Tongue (tissue), 2 donors: ENCODE data around the gene NKX1-1. TPM values are rescaled to one million over a fixed set of nuclear protein-coding genes. Genes with fewer than 3 reads are reported as not detected.
A peak's percentile ranks its signal among the peaks of the same experiment; 100 is the strongest.

Experiments
- DNase-seq: peaks from one replicate; pipeline ENCODE4 v3.0.0-alpha.2; 2015
- total RNA-seq: library from RNA; depleted of rRNA; stranded (reverse); fragments of >200 nt; gene quantifications from one replicate; pipeline ENCODE4 v1.2.3, GENCODE V29; 2014

NKX1-1 gene
- total RNA-seq, 1 donor from 2014 or later, result not detected

GRCh38 chr4:1385373-1386340 is 20.6 kb downstream of the NKX1-1 start:
- no peak for DNase-seq

DNA sequence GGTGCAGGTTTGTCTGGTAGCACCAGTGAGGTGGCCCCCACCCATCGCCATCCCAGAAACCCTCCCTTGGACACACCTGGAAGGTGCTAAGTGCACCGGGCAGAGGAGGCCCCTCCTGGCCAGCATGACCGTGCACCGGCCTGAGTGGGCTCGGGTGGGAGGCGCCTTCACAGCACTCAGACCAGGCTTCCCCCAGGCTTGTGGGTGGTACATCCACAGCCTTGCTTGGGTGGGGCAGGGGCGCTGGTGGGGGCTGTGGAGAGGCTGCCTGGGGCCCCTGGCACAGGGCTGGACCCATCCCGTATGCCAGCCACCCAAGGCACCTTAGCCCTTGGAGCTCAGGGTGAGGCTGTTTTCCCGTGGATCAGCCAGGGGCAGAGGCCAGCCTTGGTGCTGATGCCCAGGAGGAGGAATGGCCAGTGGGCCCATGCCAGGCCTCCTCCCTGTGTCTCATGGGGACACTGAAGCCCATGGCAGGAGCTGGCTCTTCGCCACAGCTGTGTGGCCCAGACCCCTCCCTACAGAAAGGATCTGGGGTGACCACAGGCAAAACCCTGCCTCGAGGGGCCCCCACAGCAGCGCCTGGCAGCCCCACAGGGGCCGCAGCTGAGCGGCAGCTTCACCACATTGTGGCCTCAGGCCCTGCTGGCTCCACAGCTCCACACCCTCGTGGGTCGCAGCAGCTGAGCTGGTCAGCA is 21.4 kb downstream of the NKX1-1 start:
- DNase-seq, result no peak

DNA sequence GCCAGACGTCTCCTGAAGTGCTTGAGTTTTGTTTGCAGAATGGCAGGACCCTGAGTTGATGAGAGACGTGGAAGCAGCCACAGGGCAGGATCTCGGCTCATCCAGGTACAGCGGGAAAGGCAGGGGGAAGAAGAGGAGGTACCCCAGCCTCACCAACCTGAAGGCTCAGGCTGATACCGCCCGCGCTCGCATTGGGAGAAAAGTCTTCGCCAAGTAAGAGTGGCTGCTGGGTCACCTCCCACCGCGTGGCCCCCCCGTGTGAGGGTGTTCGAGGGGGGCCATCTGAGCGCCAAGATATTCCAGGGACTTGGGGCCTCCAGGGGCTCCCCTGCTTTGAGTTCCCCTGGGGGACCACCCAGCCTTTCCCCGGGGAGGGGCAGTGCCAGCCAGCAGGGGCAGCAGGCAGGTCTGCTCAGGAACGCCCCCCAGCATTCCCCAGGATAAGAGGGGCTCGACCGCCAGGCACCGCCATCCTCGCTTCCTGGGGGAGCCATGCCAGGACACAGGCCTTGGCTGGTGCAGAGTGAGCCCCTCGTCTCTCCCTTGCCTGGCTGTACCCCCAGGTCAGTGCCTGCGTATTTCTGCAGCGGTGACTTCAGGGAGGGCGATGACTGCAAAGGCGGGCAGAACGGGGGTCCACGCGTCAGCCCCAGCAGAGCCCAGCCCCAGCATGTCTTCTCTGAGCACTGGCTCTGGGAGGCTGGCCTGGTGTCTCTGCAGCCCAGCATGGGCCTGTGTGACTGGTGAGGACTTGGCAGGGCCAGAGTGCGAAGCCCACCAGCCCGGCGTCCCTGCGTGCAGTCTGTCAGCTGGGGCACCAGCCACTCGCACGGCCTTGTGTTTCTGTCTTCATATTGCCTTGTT is 22.3 kb downstream of the NKX1-1 start:
- no peak for DNase-seq

DNA sequence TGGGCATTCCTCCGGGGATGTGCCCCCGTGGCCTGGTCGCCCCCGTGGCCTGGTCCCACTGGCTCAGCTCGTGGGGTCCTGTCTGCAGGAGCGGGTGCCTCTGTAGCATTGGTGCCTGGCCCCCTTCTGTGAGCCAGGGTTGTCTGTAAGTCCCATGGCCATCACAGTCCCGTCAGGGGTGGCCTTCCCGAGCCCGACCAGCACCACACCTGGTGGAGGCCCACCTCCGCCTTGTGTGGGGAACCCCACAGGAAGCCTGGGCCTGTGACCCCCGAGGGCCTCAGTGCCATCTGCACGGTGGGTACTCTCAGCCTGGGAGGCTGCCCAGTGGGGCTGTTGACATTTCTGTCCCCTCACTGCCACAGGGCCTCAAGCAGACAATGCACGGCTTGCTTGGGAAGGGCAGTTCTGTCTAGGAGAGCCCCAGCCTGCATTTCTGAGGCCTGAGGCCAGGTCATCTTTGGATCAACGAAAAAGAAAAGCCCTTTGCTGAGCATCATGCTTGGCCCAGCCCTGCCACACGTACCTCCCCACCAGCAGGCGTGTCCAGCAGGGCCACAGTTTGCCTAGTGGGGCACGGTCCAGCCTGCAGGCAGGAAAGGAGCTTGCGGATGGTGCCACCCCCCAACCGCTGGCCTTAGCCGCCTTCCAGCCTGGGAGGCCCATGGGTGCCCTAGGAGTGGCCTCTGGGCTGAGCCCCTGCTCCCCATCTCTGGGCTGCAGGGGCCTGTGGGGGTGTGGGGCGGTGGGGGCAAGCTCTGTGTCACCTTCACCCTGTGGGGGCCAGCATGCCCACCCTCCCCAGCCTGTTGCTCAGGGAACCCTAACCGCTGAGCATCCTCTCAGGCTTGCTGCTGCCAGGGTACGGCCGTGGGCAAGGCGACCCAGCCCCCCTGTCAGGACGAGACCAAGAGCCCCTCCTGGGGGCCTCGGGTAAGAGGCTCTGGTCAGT is 23.2 kb downstream of the NKX1-1 start:
- no peak for DNase-seq

- DNase-seq, result no peak
Measured at GRCh38 chr4:1381944-1382541, 24.2 kb downstream of the NKX1-1 start.

GRCh38 chr4:1381181-1381621 is 25.0 kb downstream of the NKX1-1 start:
- DNase-seq, result no peak

DNA sequence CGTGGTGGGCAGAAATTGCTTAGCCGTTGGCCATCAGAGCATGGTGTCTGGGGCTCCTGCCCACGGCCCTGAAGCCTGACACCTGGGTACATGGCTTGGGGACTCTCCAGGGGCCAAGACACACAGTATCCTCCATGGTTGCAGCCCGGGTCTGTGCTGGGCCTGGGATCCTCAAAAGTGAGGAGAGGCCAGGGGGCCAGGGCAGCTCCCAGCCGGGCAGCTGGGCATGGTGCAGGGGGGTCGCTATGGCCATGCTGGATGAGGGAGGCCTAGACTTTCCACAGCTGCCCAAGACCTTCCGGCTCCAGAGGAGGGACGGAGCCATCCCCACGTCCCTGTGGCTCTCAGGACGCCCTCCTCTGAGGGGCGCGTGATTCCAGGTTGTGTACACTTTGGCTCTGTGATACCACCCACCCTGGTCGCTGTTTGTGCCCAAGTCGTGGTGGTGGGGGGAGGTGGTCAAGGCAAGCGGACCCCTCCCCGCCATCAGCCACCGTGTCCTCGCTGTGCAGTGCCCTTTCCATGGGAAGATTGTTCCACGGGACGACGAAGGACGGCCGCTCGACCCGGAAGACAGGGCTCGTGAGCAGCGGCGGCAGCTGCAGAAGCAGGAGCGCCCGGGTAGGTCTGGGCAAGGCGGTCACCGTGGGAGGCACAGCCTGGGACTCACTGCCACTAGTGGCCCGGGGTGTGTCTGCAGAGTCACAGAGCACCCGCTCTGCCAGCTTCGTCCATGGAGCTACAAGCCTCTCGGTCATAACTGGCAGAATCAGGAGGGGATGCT is 25.7 kb downstream of the NKX1-1 start:
- DNase-seq, result no peak

DNA sequence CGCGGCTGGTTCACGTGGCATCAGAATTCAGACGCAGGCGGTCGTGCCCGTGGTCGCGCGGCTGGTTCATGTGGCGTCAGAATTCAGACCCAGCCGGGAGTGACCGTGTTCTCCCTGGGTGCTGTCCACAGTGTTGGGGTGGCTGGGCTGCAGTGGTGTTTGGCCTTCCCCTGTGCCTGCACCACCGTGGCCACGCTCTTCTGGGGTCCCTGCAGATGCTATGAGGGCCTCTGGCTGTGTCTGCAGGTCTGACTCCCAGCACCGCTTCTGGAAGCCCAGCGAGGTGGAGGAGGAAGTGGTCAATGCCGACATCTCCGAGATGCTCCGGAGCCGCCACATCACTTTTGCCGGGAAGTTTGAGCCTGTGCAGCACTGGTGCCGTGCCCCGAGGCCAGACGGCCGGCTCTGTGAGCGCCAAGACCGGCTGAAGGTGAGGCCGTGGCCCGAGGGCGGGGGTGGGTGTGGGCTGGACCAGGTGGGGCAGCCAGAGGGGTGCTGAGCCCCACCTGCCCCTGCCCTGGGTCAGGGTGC is 26.4 kb downstream of the NKX1-1 start:
- DNase-seq, result no peak

DNA sequence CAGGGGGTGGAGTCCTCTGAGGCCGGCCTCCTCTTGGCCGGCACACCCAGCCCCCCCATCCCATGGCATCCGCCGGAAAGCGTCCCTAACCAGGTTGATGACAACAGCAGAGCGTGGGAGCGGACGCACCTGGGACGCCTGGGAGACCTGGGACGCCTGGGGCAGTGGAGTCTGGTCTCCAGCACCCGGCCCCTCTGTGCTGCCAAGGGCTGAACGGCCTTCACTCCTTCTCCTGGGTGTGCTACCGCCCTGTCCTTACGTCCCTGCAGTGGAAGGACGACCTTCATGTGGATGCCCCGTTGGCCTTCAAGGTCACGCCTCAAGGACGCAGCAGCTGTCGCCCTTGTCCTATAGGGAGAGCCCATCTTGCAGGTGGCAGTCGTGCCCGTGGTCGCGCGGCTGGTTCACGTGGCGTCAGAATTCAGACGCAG is 26.9 kb downstream of the NKX1-1 start:
- no peak for DNase-seq

DNA sequence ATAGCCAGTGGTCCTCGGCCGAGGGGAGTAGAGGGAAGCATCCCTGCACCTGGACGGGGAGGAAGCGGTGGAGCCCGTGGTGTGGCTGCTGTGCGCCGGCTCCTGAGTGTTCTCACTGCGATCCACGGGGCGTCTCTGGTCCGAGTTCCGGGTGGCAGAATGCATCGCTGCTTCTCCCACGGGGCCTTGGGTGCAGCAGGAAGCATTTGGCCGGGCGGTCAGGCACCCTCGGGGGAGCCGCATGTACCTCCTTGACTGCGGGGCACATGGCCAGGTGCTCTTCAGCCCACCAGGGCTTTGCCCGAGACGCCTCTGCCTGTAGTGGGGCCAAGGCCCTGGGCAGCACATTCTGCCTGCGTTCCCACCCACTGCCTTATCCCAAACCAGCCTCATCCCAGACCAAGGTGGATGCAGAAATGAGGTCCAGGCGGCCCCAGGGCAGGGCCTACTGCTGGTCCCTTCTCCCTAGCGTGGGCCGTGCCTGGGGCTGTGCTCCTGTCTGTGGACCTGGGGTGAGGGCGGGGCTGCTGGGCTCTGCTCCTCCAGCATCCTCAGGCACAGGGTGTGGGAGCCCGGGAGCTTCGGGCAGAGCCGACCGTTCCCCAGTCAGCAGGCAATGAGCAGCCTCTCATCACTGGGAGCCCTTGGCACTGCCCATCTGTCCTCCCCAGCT is 27.5 kb downstream of the NKX1-1 start:
- DNase-seq, result no peak

DNA sequence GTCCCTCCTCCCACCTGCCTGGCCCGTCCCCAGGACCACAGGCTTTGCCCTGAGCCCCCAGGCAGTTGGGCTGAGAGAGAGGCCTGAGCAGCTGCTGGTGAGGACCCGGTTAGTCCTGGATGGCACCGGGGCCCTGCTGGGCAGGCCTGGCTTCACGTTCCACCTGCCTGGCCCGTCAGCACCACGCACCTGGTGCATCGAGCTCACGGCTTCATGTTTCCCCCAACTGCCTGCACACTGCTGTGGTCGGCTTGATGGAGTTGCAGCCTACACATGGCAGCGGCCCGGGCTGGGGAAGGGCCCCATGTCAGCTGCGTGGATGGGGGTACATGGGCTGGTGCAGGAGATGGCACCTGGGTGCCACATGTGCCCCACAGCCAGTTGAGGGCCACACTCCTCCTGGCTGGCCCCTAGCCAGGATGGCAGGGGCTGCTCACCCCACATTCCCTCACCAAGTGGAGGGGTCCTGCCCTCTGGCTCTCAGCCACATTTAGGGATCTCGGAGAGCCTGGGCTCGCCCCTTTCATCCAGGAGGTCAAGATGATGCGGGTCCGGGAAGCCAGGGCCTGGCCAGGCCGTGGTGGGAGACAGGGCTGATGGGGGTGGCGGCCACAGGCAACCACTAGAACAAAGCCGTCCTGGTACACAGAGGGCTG is 28.5 kb downstream of the NKX1-1 start:
- no peak for DNase-seq

GRCh38 chr4:1376841-1377605 is 29.2 kb downstream of the NKX1-1 start:
- peak; percentile 78 for DNase-seq

GRCh38 chr4:1376391-1376840 is 29.8 kb downstream of the NKX1-1 start:
- peak; percentile 12 for DNase-seq

DNA sequence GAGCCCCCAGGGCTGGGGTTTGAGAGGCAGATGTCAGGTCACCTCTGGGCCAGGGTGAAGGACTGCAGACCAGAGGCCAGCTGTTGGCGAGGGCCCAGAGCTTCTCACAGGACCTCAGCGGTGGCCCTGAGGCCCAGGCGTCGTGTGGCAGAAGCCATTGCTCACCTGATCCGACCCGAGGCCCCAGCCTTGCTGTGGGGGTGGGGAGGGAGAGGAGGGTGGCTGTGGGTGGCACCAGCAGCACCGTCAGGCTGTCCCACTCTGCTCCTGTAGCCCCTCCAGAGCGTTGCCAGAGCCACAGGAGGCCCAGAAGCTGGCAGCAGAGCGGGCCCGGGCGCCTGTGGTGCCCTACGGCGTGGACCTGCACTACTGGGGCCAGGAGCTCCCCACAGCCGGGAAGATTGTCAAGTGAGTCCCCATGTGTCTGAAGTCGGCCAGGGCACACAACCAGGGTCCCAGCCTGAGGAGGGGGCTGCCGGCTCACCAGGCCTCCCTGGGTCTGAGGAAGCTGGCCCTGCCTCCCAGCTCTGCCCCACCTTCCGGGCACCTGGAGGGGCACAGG is 30.4 kb downstream of the NKX1-1 start:
- DNase-seq, result no peak

DNA sequence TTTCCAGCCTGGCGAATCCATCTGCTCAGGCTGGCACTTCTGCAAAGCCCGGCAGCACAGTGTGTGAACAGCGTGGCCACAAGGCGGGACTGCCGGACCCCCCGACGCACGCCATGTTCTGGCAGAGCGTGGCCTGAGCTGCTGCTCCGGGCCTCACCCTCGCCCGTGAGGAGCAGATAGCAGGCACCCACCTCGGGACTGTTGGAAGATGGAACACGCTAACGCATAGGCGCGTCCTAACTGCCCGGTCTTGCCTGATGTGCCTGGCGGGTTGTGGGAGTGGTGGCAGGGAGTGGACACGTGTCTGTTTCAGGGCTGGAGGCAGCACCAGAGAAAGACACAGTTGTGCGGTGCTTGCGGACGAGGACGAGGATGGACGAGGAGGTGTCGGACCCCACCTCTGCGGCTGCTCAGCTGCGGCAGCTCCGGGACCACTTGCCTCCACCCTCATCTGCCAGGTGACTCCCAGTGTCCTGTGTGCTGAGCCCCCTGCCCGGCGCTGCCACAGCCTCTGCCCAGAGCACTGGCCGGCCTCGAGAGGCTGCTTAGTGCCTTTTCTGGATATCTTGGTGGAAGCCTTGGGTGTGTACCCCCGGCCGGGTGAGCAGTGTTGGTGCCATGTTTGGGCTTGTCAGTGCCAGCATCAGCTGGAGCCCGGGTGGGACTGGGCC is 31.1 kb downstream of the NKX1-1 start:
- no peak for DNase-seq

GRCh38 chr4:1374706-1375045 is 31.6 kb downstream of the NKX1-1 start:
- no peak for DNase-seq
